K562 (cell line): ENCODE results near the gene ADGRF1. TPM values are rescaled to one million over a fixed set of nuclear protein-coding genes. Genes with fewer than 3 reads are reported as not detected.

Experiments used
- ATAC-seq: fragments of 200-7000 bp; cut with Tn5 transposase; 3 replicates; pipeline ENCODE4 v1.9.1; 2020; ENCODE audit warnings: moderate library complexity
- BruUV-seq: library from RNA; stranded (reverse); fragments of 400-500 nt; replicated peaks from 2 replicates; lab custom pipeline; 2021; lab: Mats Ljungman, UMichigan
- CTCF ChIA-PET: fragments of 300-600 bp; formaldehyde crosslinking; extraction: SDS; loops from one replicate; lab custom pipeline; 2021; ENCODE audit warnings: low intra/inter-chr PET ratio; lab: Yijun Ruan, JAX
- POLR2A ChIA-PET: fragments of 300-600, 350-650 bp; sonication (Branson Sonifier 250); formaldehyde crosslinking; extraction: SDS; loops from one replicate; lab custom pipeline; 2021; ENCODE audit warnings: antibody characterized with exemption, inconsistent platforms; lab: Yijun Ruan, JAX
- DNase-seq, 4 experiments: peaks; one replicate each; pipeline versions ENCODE4 v3.0.0 to v3.0.0-alpha.2; 2011 to 2018; ENCODE audit warnings: low spot score in 3 of 4, mixed read lengths in 3 of 4; ENCODE audit errors: extremely low read depth in 1 of 4
- FAIRE-seq: peaks from 2 replicates; lab custom pipeline; 2011; peaks lifted over from hg19 to GRCh38; lab: Jason Lieb, UNC
- H2AFZ ChIP-seq: 2 replicates; pipeline ENCODE4 v1.6.0; 2011; ENCODE audit warnings: low read depth, low read length, control low read depth, inconsistent platforms
- H3K27ac ChIP-seq: fragments of 200-600 bp; 3 replicates; pipeline ENCODE4 v1.8.0; 2011; ENCODE audit warnings: low read depth, mild to moderate bottlenecking, control low read depth, inconsistent platforms, low read length, moderate library complexity, mixed read lengths; ENCODE audit errors: extremely low read depth
- H3K27me3 ChIP-seq, 2 experiments: fragments of 300-600 bp in 1 of 2; 2 replicates in 1 of 2; 3 replicates in 1 of 2; pipeline versions ENCODE4 v1.6.0 to v1.8.0; 2011; ENCODE audit warnings: inconsistent platforms in 2 of 2, low read length in 2 of 2, mild to moderate bottlenecking in 1 of 2, mixed read lengths in 1 of 2, moderate library complexity in 1 of 2; ENCODE audit not compliant: control insufficient read depth in 2 of 2, insufficient read depth in 2 of 2
- H3K36me3 ChIP-seq: fragments of 300-600 bp; 3 replicates; pipeline ENCODE4 v1.8.0; 2011; ENCODE audit warnings: mild to moderate bottlenecking, low read length, inconsistent platforms; ENCODE audit not compliant: control insufficient read depth, insufficient read depth
- H3K4me1 ChIP-seq, 2 experiments: fragments of 200-600 bp in 1 of 2; replicated peaks in 1 of 2; 2 replicates in 1 of 2; 3 replicates in 1 of 2; pipeline versions ENCODE4 v1.5.1 to v1.8.0; 2011; ENCODE audit warnings: inconsistent platforms in 2 of 2, low read length in 2 of 2, mild to moderate bottlenecking in 1 of 2, mixed read lengths in 1 of 2, moderate library complexity in 1 of 2; ENCODE audit not compliant: control insufficient read depth in 2 of 2, insufficient read depth in 2 of 2
- H3K4me2 ChIP-seq: 2 replicates; pipeline ENCODE4 v1.6.1; 2011; ENCODE audit warnings: low read length, control low read depth, inconsistent platforms, mixed read lengths; ENCODE audit not compliant: insufficient read depth
- H3K4me3 ChIP-seq: fragments of 200-600 bp; sonication (generic), shearing (Covaris generic); 2 replicates; pipeline ENCODE4 v1.5.1; 2016; ENCODE audit warnings: control low read depth, inconsistent platforms
- H3K79me2 ChIP-seq: fragments of 200-600 bp; 3 replicates; pipeline ENCODE4 v1.8.0; 2011; ENCODE audit warnings: low read length, inconsistent platforms; ENCODE audit not compliant: control insufficient read depth, insufficient read depth
- H3K9ac ChIP-seq, 2 experiments: 2 replicates each; pipeline versions ENCODE4 v1.6.0 to v1.6.1; 2011; ENCODE audit warnings: low read depth in 2 of 2, low read length in 2 of 2, control low read depth in 1 of 2, inconsistent platforms in 1 of 2, mild to moderate bottlenecking in 1 of 2, mixed read lengths in 1 of 2; ENCODE audit not compliant: insufficient read depth in 1 of 2
- H3K9me1 ChIP-seq: one replicate; pipeline ENCODE4 v1.6.0; 2011; ENCODE audit warnings: inconsistent platforms, mild to moderate bottlenecking, low read length, moderate library complexity; ENCODE audit not compliant: control insufficient read depth, insufficient read depth
- H3K9me3 ChIP-seq: replicated peaks from 2 replicates; pipeline ENCODE4 v1.5.1; 2011; ENCODE audit warnings: low read depth, low read length, inconsistent platforms; ENCODE audit not compliant: control insufficient read depth, insufficient read depth
- H4K20me1 ChIP-seq: replicated peaks from 2 replicates; pipeline ENCODE4 v1.6.1; 2011; ENCODE audit warnings: low read length, inconsistent platforms, mixed read lengths; ENCODE audit not compliant: control insufficient read depth, insufficient read depth
- E2F4 ChIP-seq: sonication (generic); formaldehyde crosslinking; IDR thresholded peaks from 2 replicates; pipeline ENCODE4 v1.8.0; 2022; ENCODE audit warnings: mild to moderate bottlenecking, low read depth, missing genetic modification reagents
- HIVEP1 ChIP-seq: fragments of 250-450 bp; sonication (Bioruptor Pico); IDR thresholded peaks from 2 replicates; pipeline ENCODE4 v1.4.0; 2020; ENCODE audit warnings: mild to moderate bottlenecking
- HNRNPL ChIP-seq: fragments of 200-400 bp; formaldehyde crosslinking; IDR thresholded peaks from 2 replicates; pipeline ENCODE4 v1.6.1; 2017; ENCODE audit warnings: low read depth, mild to moderate bottlenecking, low read length
- NR2C1 ChIP-seq, 2 experiments: fragments of 450-650 bp; IDR thresholded peaks; 2 replicates each; pipeline ENCODE4 v1.6.1; 2017; ENCODE audit warnings: mild to moderate bottlenecking in 2 of 2, antibody characterized with exemption in 1 of 2, inconsistent platforms in 1 of 2, missing compliant biosample characterization in 1 of 2, missing genetic modification characterization in 1 of 2
- NRF1 ChIP-seq, 2 experiments: fragments of 450-650 bp; IDR thresholded peaks in 1 of 2; conservative IDR thresholded peaks in 1 of 2; 2 replicates each; pipeline ENCODE4 v1.6.1; 2014; ENCODE audit warnings: mild to moderate bottlenecking in 2 of 2
- RERE ChIP-seq: sonication (generic); formaldehyde crosslinking; IDR thresholded peaks from 2 replicates; pipeline ENCODE4 v1.8.0; 2023; ENCODE audit warnings: missing genetic modification reagents, mild to moderate bottlenecking, borderline replicate concordance
- SP2 ChIP-seq: IDR thresholded peaks from 2 replicates; pipeline ENCODE4 v1.6.1; 2011; ENCODE audit warnings: mild to moderate bottlenecking, low read depth, low read length, moderate library complexity; ENCODE audit not compliant: poor library complexity, severe bottlenecking; ENCODE audit errors: extremely low read depth
- STAT5A ChIP-seq: IDR thresholded peaks from 2 replicates; pipeline ENCODE4 v1.6.1; 2012; ENCODE audit warnings: low read length, inconsistent platforms, borderline replicate concordance
- ZNF184 ChIP-seq: sonication (generic); formaldehyde crosslinking; IDR thresholded peaks from 2 replicates; pipeline ENCODE4 v1.5.0; 2020; ENCODE audit warnings: missing genetic modification reagents
- WGBS: fragments of 100-300 bp; shearing (Covaris generic); methylation state at CpG from one replicate; pipeline ENCODE4 v1.1.6; 2016; ENCODE audit warnings: low coverage, mixed read lengths; ENCODE audit not compliant: insufficient coverage; ENCODE audit errors: missing lambda C conversion rate; 5-methylcytosine and 5-hydroxymethylcytosine counted together
- in situ Hi-C: fragments of 300-500 bp; cut with MboI; formaldehyde crosslinking; loops from 4 replicates; pipeline ENCODE4 v1.15.0; 2018; ENCODE audit warnings: inconsistent platforms, mixed read lengths
- intact Hi-C: fragments of 100-400 bp; cut with micrococcal nuclease; formaldehyde crosslinking; loops from 2 replicates; pipeline ENCODE4 v1.14.2; 2022
- polyA plus RNA-seq, 8 experiments: library from polyadenylated mRNA; depleted of rRNA in 4 of 8; stranded (reverse) in 5 of 8; unstranded in 3 of 8; fragments of >200 nt; fragmentation: Nextera tagmentation in 2 of 8; fragmentation: Illumina TruSeq in 1 of 8; extraction: Ambion mirVana in 2 of 8; extraction: Trizol in 1 of 8; gene quantifications; 2 replicates each; pipeline versions ENCODE4 v1.2.1 to v1.2.3, GENCODE V29; 2011 to 2014; ENCODE audit warnings: inconsistent platforms in 1 of 8, missing spikeins in 1 of 8
- total RNA-seq, 7 experiments: library from RNA; depleted of rRNA in 6 of 7; stranded (reverse); fragments of >200 nt in 6 of 7; fragmentation: Illumina TruSeq in 2 of 7; extraction: Trizol in 2 of 7; gene quantifications; 2 replicates each; pipeline versions ENCODE4 v1.2.1 to v1.2.3, GENCODE V29; 2011 to 2021; ENCODE audit warnings: low replicate concordance in 1 of 7
- TF ChIP-seq, protein P1 (sequence below): fragments of 450-650 bp; formaldehyde crosslinking; IDR thresholded peaks from 2 replicates; pipeline ENCODE4 v1.4.0; 2022; ENCODE audit warnings: missing genetic modification characterization

ADGRF1 gene
- total and polyA plus RNA-seq, 9 of the 15 experiments (the other 6 are each of a cell fraction or from before 2014, with no cell fraction given) = not detected

DNA sequence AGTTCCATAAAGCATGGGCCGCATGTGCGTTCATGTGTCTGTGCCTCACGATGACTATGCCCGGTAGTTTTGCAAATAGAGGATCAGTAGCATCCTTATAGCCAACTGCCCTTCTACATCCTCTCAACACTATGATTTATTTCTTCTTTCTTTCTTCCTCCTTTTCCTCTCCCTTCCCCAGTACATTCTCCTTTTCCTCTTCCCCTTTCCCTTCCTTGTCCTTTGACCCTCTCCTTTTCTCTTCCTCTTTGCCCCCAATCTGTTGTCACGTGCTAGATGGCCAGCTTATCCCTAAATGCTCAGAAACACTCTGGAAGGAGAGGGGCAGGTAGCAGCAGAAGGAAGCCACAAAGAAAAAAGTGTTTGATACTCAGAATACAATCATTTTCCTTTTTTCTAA lies 20.2 kb upstream of the ADGRF1 start:
- 1% methylated on average over 5 of the region's 5 CpGs for WGBS
- H3K4me2 ChIP-seq = no peak overlapping the region
- in situ Hi-C loops (no loop called here), intact Hi-C loops (no loop called here)
- H3K27me3 ChIP-seq = peaks cover 3 to 15% of the 10 kb centered on the region in 2 experiments; a peak in 3 of 5 replicates
- BruUV-seq = no TSS peak
- no peak overlapping the region for H3K4me3 ChIP-seq
- FAIRE-seq (no peak), DNase-seq (no peak), ATAC-seq (no peak)
- H2AFZ ChIP-seq = no peak overlapping the region
- H3K9me1 ChIP-seq = no peaks in the 10 kb centered on the region
- ChIA-PET POLR2A (no interaction called here), CTCF (no interaction called here)
- no peaks in the 10 kb centered on the region for H3K4me1 ChIP-seq
- H3K27ac ChIP-seq = no peak overlapping the region
- no peak for TF ChIP-seq HNRNPL
- TF ChIP-seq RERE = no peak
- TF ChIP-seq NR2C1 (IDR thresholded peaks at IDR 0.05) = no peak
- no peak for TF ChIP-seq NR2C1 (tag; IDR thresholded peaks at IDR 0.05)
- no peak for TF ChIP-seq HIVEP1 (CRISPR knock-in tag)
- no peak for TF ChIP-seq ZNF184 (CRISPR knock-in tag)
- TF ChIP-seq E2F4 (CRISPR knock-in tag) = no peak
- no peak for TF ChIP-seq NRF1 (conservative IDR thresholded peaks at IDR 0.05 in 1 of 2, IDR thresholded peaks at IDR 0.05 in 1 of 2)
- TF ChIP-seq SP2 = no peak
- no peak for TF ChIP-seq STAT5A
- TF ChIP-seq, protein P1, sequence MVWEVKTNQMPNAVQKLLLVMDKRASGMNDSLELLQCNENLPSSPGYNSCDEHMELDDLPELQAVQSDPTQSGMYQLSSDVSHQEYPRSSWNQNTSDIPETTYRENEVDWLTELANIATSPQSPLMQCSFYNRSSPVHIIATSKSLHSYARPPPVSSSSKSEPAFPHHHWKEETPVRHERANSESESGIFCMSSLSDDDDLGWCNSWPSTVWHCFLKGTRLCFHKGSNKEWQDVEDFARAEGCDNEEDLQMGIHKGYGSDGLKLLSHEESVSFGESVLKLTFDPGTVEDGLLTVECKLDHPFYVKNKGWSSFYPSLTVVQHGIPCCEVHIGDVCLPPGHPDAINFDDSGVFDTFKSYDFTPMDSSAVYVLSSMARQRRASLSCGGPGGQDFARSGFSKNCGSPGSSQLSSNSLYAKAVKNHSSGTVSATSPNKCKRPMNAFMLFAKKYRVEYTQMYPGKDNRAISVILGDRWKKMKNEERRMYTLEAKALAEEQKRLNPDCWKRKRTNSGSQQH (CRISPR knock-in tag) = no peak
- H3K9ac ChIP-seq = no peak overlapping the region
- H4K20me1 ChIP-seq = no peaks in the 10 kb centered on the region
- no peaks in the 10 kb centered on the region for H3K36me3 ChIP-seq
- H3K9me3 ChIP-seq = no peaks in the 10 kb centered on the region
- no peaks in the 10 kb centered on the region for H3K79me2 ChIP-seq
